PC-3 (cell line): ENCODE measurements around the gene HSPB7.

ENCODE experiments used
- EZH2phosphoT487 ChIP-seq: fragments of 300-600 bp; sonication (generic); IDR thresholded peaks from 2 replicates; pipeline ENCODE4 v1.6.1; 2018; ENCODE audit warnings: mild to moderate bottlenecking, antibody characterized with exemption, low read length, borderline replicate concordance
- TF ChIP-seq, protein P1 (sequence below): fragments of 300-600 bp; sonication (generic); conservative IDR thresholded peaks from 2 replicates; pipeline ENCODE4 v1.5.1; 2017; ENCODE audit warnings: antibody characterized with exemption, low read depth, mild to moderate bottlenecking, low read length

DNA sequence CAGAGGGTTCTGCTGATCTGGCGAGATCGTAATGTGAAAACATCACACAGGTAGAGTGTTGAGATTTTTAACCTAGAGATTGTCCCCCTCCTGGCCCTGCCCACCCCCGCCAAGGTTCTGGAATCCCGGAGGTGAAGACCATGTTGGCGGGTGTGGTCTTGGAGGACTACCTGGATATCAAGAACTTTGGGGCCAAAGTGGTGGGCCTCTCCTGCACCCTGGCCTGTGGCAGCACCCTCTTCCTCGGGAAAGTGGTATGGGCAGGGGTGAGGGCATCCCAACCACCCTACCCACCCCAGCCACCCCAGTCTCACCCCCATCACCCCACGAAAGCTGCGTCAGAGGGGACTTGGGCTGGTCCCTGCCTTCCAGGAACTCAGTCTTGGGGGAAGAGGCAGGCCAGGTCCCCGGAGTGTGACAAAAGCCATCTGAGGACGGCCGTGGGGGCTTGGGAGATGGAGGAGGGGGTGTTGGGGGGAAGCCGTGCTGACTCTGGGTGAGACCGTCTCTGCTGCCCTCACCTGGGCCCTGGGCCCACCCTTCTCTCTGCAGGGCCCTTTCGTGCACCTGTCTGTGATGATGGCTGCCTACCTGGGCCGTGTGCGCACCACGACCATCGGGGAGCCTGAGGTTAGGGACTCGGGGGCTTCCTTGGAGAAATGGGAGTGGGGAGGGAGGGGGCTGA lies 30.1 kb upstream of the HSPB7 start:
- TF ChIP-seq, protein P1, sequence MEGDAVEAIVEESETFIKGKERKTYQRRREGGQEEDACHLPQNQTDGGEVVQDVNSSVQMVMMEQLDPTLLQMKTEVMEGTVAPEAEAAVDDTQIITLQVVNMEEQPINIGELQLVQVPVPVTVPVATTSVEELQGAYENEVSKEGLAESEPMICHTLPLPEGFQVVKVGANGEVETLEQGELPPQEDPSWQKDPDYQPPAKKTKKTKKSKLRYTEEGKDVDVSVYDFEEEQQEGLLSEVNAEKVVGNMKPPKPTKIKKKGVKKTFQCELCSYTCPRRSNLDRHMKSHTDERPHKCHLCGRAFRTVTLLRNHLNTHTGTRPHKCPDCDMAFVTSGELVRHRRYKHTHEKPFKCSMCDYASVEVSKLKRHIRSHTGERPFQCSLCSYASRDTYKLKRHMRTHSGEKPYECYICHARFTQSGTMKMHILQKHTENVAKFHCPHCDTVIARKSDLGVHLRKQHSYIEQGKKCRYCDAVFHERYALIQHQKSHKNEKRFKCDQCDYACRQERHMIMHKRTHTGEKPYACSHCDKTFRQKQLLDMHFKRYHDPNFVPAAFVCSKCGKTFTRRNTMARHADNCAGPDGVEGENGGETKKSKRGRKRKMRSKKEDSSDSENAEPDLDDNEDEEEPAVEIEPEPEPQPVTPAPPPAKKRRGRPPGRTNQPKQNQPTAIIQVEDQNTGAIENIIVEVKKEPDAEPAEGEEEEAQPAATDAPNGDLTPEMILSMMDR = no peak
- no peak for TF ChIP-seq EZH2phosphoT487
